ENCODE data around the gene LRCH1.

DNA sequence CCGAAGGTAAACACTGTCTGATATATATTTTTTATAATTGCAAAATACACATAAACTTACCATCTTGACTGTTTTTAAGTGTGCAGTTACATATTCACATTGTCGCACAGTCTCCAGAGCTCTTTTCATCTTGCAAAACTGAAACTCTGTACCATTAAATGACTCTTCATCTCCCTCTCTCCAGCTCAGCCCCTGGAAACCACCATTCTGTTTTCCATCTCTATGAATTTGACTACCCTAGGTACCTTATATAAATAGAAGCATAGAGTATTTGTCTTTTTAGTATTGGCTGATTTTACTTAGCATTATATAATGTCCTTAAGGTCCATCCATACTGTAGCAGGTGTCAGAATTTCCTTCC lies 45.8 kb downstream of the LRCH1 start:
- TF ChIP-seq, protein P1, sequence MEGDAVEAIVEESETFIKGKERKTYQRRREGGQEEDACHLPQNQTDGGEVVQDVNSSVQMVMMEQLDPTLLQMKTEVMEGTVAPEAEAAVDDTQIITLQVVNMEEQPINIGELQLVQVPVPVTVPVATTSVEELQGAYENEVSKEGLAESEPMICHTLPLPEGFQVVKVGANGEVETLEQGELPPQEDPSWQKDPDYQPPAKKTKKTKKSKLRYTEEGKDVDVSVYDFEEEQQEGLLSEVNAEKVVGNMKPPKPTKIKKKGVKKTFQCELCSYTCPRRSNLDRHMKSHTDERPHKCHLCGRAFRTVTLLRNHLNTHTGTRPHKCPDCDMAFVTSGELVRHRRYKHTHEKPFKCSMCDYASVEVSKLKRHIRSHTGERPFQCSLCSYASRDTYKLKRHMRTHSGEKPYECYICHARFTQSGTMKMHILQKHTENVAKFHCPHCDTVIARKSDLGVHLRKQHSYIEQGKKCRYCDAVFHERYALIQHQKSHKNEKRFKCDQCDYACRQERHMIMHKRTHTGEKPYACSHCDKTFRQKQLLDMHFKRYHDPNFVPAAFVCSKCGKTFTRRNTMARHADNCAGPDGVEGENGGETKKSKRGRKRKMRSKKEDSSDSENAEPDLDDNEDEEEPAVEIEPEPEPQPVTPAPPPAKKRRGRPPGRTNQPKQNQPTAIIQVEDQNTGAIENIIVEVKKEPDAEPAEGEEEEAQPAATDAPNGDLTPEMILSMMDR (IDR thresholded peaks at IDR 0.05) = no peak
- TF ChIP-seq POLR2A (IDR thresholded peaks at IDR 0.05) = no peak
